Suprapubic skin (tissue), 4 donors: ENCODE data around the gene TBC1D4. TPM values are rescaled to one million over a fixed set of nuclear protein-coding genes. Genes with fewer than 3 reads are reported as not detected.
"Not testable (repeated sequence)": the region's sequence is repeated elsewhere in the genome, so short reads cannot be mapped to it uniquely, and the experiment has no call there.

Source experiments
- DNase-seq, 2 donors: peaks; one replicate each; pipeline ENCODE4 v3.0.0-alpha.2; 2019; ENCODE audit warnings: low spot score in 2 of 2
- H3K27ac ChIP-seq: fragments of 200-600 bp; sonication (generic); one replicate; pipeline ENCODE4 v1.5.1; 2019
- H3K27me3 ChIP-seq: fragments of 200-600 bp; sonication (generic); one replicate; pipeline ENCODE4 v1.5.1; 2019
- H3K36me3 ChIP-seq: fragments of 200-600 bp; sonication (generic); one replicate; pipeline ENCODE4 v1.5.1; 2019
- H3K4me1 ChIP-seq: fragments of 200-600 bp; sonication (generic); one replicate; pipeline ENCODE4 v1.5.1; 2019
- H3K4me3 ChIP-seq: fragments of 200-600 bp; sonication (generic); one replicate; pipeline ENCODE4 v1.5.1; 2019; ENCODE audit warnings: mild to moderate bottlenecking
- H3K9me3 ChIP-seq: fragments of 200-600 bp; sonication (generic); one replicate; pipeline ENCODE4 v1.5.1; 2019
- EP300 ChIP-seq: sonication (generic); formaldehyde crosslinking; IDR thresholded peaks from one replicate; pipeline ENCODE4 v1.6.1; 2017; ENCODE audit warnings: antibody characterized with exemption
- POLR2A ChIP-seq, 2 donors: fragments of 450-650 bp; IDR thresholded peaks; one replicate each; pipeline ENCODE4 v1.6.1; 2017; ENCODE audit warnings: antibody characterized with exemption in 2 of 2, mild to moderate bottlenecking in 2 of 2, moderate library complexity in 2 of 2
- POLR2AphosphoS5 ChIP-seq, 3 donors: sonication (generic); formaldehyde crosslinking; IDR thresholded peaks; one replicate each; pipeline ENCODE4 v1.6.1; 2017; ENCODE audit warnings: antibody characterized with exemption in 3 of 3
- WGBS: methylation state at CpG from one replicate; pipeline ENCODE4 v1.1.5; 2018; 5-methylcytosine and 5-hydroxymethylcytosine counted together
- total RNA-seq, 4 donors: library from RNA; depleted of rRNA; stranded (reverse); fragments of >200 nt; gene quantifications; one replicate each; pipeline ENCODE4 v1.1.0, GENCODE V29; 2016
- TF ChIP-seq, protein P1 (sequence below), 2 donors: fragments of 200-600 bp in 1 of 2; fragments of 450-650 bp in 1 of 2; sonication (generic) in 1 of 2; IDR thresholded peaks; one replicate each; pipeline ENCODE4 v1.5.1; 2016 to 2019; ENCODE audit warnings: antibody characterized with exemption in 2 of 2, mild to moderate bottlenecking in 1 of 2, moderate library complexity in 1 of 2

Gene TBC1D4
- total RNA-seq, 4 donors from 2014 or later = 54.3 to 110 (median 72.7) TPM

DNA sequence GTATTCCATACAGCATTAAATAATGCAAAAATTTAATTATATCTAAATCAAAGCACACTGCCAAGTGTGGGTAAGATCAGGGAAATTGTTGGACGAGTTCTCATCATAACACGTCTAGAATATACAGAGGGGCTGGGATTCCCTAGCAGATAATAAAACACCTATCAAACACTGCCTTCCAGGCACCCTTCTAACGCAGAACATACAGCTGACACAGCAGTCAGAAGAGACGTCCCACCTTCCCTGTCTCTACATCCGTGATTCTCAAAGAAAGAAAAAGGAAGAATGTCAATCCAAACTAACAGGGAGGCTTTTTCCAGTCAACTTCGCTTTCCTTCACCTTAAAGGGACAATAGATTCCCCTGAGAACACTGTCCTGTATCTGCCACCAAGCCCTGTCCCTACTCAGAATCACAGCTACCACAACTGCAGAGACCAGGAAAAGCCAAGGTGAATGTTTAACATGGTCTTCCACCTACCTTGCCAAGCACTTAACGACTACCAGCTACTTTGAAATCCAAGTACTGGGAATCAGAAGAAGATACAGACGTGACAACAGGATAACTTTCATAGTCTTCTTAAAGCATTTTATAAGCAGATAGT lies 38.5 kb downstream of the TBC1D4 start:
- H3K9me3 ChIP-seq = no peaks in the 10 kb centered on the region
- 72% methylated on average over 8 of the region's 8 CpGs for WGBS
- H3K4me1 ChIP-seq = peaks cover 36% of the 10 kb centered on the region
- no peak for DNase-seq
- no peak overlapping the region for H3K27ac ChIP-seq
- H3K4me3 ChIP-seq = no peak overlapping the region
- TF ChIP-seq EP300 (no peak), POLR2A (IDR thresholded peaks at IDR 0.05) (no peak), POLR2AphosphoS5 (IDR thresholded peaks at IDR 0.05) (no peak)
- H3K27me3 ChIP-seq = no peaks in the 10 kb centered on the region
- H3K36me3 ChIP-seq = no peaks in the 10 kb centered on the region

GRCh38 chr13:75442736-75443234 lies 39.2 kb downstream of the TBC1D4 start:
- peaks cover 36% of the 10 kb centered on the region for H3K4me1 ChIP-seq
- WGBS = 83% methylated on average over 6 of the region's 6 CpGs
- no peak for TF ChIP-seq EP300
- TF ChIP-seq, protein P1, sequence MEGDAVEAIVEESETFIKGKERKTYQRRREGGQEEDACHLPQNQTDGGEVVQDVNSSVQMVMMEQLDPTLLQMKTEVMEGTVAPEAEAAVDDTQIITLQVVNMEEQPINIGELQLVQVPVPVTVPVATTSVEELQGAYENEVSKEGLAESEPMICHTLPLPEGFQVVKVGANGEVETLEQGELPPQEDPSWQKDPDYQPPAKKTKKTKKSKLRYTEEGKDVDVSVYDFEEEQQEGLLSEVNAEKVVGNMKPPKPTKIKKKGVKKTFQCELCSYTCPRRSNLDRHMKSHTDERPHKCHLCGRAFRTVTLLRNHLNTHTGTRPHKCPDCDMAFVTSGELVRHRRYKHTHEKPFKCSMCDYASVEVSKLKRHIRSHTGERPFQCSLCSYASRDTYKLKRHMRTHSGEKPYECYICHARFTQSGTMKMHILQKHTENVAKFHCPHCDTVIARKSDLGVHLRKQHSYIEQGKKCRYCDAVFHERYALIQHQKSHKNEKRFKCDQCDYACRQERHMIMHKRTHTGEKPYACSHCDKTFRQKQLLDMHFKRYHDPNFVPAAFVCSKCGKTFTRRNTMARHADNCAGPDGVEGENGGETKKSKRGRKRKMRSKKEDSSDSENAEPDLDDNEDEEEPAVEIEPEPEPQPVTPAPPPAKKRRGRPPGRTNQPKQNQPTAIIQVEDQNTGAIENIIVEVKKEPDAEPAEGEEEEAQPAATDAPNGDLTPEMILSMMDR (IDR thresholded peaks at IDR 0.05) = no peak
- TF ChIP-seq POLR2AphosphoS5 (IDR thresholded peaks at IDR 0.05) = no peak
- TF ChIP-seq POLR2A (IDR thresholded peaks at IDR 0.05) = no peak
- H3K36me3 ChIP-seq = no peaks in the 10 kb centered on the region
- no peaks in the 10 kb centered on the region for H3K9me3 ChIP-seq
- no peak overlapping the region for H3K27ac ChIP-seq
- no peak overlapping the region for H3K4me3 ChIP-seq
- no peak for DNase-seq
- H3K27me3 ChIP-seq = no peaks in the 10 kb centered on the region

DNA sequence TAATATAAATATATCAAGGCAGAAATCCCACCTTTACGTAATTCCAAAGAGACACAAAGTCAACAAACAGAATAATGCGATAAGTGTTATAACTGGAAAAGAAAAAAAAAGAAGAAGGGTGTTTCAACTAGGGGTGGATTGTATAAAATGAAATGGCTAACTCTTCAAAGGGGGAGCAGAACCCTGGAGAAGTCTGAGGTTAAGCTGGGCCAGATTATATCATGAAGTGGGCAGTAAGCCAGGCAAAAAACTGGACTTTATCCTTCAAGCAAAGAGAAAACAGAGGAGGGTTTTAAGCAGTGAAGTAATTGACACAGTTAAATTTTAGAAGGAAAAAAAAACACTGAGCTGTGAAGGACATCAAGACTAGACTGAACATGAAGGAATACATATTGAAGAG lies 41.9 kb downstream of the TBC1D4 start:
- Histone ChIP-seq H3K4me3 (no peak overlapping the region), H3K27me3 (no peaks in the 10 kb centered on the region), H3K9me3 (no peaks in the 10 kb centered on the region), H3K36me3 (no peaks in the 10 kb centered on the region), H3K4me1 (peaks cover 20% of the 10 kb centered on the region), H3K27ac (no peak overlapping the region)
- 88% methylated on average over 2 of the region's 2 CpGs for WGBS
- no peak for DNase-seq
- TF ChIP-seq POLR2A (IDR thresholded peaks at IDR 0.05) = no peak
- TF ChIP-seq, protein P1 (IDR thresholded peaks at IDR 0.05) = no peak

- Histone ChIP-seq H3K27ac (no peak overlapping the region), H3K4me1 (peaks cover 12% of the 10 kb centered on the region), H3K27me3 (no peaks in the 10 kb centered on the region), H3K36me3 (no peaks in the 10 kb centered on the region), H3K4me3 (no peak overlapping the region), H3K9me3 (no peaks in the 10 kb centered on the region)
- TF ChIP-seq POLR2AphosphoS5 (IDR thresholded peaks at IDR 0.05) = no peak
- no peak for TF ChIP-seq POLR2A (IDR thresholded peaks at IDR 0.05)
- TF ChIP-seq EP300 = no peak
- TF ChIP-seq, protein P1 (IDR thresholded peaks at IDR 0.05) = no peak
- 57% methylated on average over 4 of the region's 4 CpGs for WGBS
- no peak for DNase-seq
Measured at GRCh38 chr13:75437582-75438318, 44.2 kb downstream of the TBC1D4 start.

DNA sequence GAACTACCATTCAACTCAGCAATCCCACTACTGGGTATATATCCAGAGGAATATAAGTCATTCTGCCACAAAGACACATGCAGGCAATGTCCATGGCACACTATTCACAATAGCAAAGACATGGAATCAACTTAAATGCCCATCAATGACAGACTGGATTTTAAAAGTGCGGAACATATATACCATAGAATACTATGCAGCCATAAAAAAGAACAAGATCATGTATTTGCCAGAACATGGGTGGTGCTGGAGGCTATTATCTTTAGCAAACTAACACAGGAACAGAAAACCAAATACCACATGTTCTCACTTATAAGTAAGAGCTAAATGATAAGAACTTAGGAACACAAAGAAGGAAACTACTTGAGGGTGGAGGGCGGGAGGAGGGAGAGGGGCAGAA lies 47.8 kb downstream of the TBC1D4 start:
- DNase-seq, H3K4me3 ChIP-seq, H3K9me3 ChIP-seq, H3K36me3 ChIP-seq, H3K27me3 ChIP-seq, H3K27ac ChIP-seq: not testable (repeated sequence)
- 92% methylated on average over 2 of the region's 2 CpGs for WGBS
- H3K4me1 ChIP-seq = peaks cover 20% of the 10 kb centered on the region

- Histone ChIP-seq H3K27ac (no peak overlapping the region), H3K27me3 (no peaks in the 10 kb centered on the region), H3K4me1 (peaks cover 20% of the 10 kb centered on the region), H3K36me3 (no peaks in the 10 kb centered on the region), H3K9me3 (no peaks in the 10 kb centered on the region), H3K4me3 (no peak overlapping the region)
- no peak for TF ChIP-seq POLR2AphosphoS5 (IDR thresholded peaks at IDR 0.05)
- TF ChIP-seq POLR2A (IDR thresholded peaks at IDR 0.05) = no peak
- no peak for TF ChIP-seq EP300
- TF ChIP-seq, protein P1 (IDR thresholded peaks at IDR 0.05) = no peak
- 63% methylated on average over 5 of the region's 5 CpGs for WGBS
- DNase-seq = no peak
Measured at GRCh38 chr13:75432811-75433244, 49.1 kb downstream of the TBC1D4 start.
